Activated naive CD4-positive, alpha-beta T cell treated with anti-CD3 and anti-CD28 coated beads, Interleukin-2, amount 50 U/mL, for 24 hours (primary cell): ENCODE data around the gene PTGIS.

Experiments
- H3K27ac Mint-ChIP-seq: one replicate; pipeline ENCODE4 v1.8.0; 2021; ENCODE audit warnings: mild to moderate bottlenecking, mixed read lengths
- H3K27me3 Mint-ChIP-seq: one replicate; pipeline ENCODE4 v1.8.0; 2021; ENCODE audit warnings: mixed read lengths
- H3K36me3 Mint-ChIP-seq: one replicate; pipeline ENCODE4 v1.8.0; 2021; ENCODE audit warnings: mixed read lengths
- H3K4me1 Mint-ChIP-seq: one replicate; pipeline ENCODE4 v1.8.0; 2021; ENCODE audit warnings: mixed read lengths
- H3K4me3 Mint-ChIP-seq: one replicate; pipeline ENCODE4 v1.8.0; 2021; ENCODE audit warnings: mild to moderate bottlenecking, mixed read lengths
- H3K9me3 Mint-ChIP-seq: one replicate; pipeline ENCODE4 v1.8.0; 2021; ENCODE audit warnings: mixed read lengths

Gene PTGIS

DNA sequence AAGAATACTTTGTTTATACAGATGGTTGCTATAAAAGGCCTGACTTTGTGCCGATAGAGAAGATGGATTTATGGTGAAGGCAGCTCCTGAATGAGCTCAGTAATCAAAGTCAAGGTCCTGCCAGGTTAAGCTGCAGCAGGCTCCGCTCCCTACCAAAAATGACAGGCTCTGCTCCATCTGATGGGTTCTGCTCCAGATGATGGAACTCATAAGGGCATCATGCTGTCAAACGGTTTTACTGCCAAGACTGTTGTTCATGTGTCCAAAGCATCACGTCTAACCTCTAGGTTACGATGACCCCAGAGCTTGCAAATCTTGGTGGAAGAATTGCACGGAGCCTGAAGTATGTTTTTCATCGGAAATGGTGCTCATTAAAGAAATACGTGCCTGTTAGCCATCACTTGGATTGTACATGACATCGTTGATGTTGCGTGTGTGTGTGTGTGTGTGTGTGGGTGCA lies 19.2 kb upstream of the PTGIS start:
- peaks cover 6% of the 10 kb centered on the region for H3K4me1 Mint-ChIP-seq

DNA sequence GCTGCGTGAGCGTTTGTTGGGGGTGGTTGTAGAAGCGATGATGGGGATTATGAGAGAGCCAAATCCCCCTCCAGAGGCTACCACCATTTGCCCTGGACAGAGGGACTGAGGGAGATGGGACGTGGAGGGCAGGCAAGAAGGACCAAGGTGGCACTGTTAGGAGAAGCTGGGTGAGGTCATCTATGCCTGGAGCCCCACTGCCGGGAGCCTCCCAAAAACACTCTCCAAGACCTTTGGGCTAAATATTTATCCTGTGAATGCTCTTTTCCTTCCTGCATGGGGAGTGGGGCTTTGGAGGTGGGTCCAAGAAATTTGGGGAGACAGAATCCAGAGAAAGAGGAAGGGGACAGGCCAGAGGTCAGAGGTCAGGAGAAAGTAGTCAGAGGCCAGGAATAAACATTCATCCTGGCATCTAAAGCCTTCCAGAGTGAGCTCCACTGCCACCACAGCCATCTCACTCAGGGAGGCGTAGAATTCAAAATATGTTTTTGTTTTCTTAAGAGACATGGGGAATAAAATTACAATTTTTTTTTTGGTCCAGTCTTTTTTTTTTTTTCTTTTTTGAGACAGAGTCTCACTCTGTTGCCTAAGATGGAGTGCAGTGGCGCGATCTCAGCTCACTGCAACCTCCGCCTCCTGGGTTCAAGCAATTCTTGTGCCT lies 17.8 kb upstream of the PTGIS start:
- no peak overlapping the region for H3K4me3 Mint-ChIP-seq
- no peak overlapping the region for H3K27ac Mint-ChIP-seq
- H3K4me1 Mint-ChIP-seq: peaks cover 6% of the 10 kb centered on the region
- H3K9me3 Mint-ChIP-seq: no peaks in the 10 kb centered on the region
- H3K36me3 Mint-ChIP-seq: no peaks in the 10 kb centered on the region
- peaks cover 3% of the 10 kb centered on the region for H3K27me3 Mint-ChIP-seq

More for the DNA sequence above, 19.2 kb upstream of the PTGIS start:
- Mint-ChIP-seq H3K9me3 (no peaks in the 10 kb centered on the region), H3K4me3 (no peak overlapping the region), H3K27ac (no peak overlapping the region), H3K27me3 (peaks cover 3% of the 10 kb centered on the region), H3K36me3 (no peaks in the 10 kb centered on the region)

DNA sequence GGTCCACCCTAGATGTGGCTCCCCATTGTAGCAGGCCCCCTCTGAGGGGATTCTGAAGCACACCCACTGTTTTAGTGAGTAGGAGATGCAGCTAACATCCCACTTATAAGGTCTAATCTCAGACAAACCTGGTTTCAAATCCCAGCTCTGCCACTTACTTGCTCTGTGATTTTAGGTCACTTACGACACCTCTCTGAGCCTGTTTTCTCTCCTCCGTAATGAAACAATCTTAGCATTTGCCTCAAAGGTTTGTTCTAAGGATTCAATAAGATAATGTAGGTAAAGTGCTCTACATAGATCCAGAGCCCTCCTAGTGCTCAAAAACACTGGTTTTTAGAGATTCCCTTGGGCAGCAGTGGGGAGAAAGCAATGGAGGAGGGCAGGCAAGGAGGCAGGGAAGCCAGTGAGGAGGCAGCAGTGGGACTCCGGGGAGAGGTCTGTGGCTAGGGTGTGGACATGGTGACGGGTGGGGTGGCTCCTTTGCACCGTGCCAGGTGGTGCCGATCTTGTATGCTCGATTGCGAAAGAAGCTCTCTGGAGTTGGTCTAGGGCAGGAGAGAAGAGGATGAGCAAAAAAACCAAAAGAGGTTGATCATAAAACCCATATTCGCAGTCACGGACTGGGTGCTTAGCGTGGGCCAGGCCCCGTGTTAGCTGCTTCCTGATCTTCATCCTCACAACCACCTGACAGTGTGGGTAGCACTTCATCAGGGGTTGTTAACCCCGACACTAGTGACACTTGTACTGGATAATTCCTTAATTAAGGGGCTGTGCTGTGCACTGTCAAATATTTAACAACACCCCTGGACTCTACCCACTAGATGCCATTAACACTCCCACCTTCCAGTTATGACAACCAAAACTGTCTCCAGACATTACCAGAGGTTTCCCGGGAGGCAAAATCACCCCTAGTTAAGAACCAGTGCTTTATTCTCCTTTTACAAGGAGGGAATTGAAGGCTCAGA lies 16.8 kb upstream of the PTGIS start:
- H3K4me1 Mint-ChIP-seq: no peaks in the 10 kb centered on the region
- no peak overlapping the region for H3K4me3 Mint-ChIP-seq
- no peak overlapping the region for H3K27ac Mint-ChIP-seq
- H3K27me3 Mint-ChIP-seq: peaks cover 3% of the 10 kb centered on the region
- H3K36me3 Mint-ChIP-seq: no peaks in the 10 kb centered on the region
- H3K9me3 Mint-ChIP-seq: no peaks in the 10 kb centered on the region

DNA sequence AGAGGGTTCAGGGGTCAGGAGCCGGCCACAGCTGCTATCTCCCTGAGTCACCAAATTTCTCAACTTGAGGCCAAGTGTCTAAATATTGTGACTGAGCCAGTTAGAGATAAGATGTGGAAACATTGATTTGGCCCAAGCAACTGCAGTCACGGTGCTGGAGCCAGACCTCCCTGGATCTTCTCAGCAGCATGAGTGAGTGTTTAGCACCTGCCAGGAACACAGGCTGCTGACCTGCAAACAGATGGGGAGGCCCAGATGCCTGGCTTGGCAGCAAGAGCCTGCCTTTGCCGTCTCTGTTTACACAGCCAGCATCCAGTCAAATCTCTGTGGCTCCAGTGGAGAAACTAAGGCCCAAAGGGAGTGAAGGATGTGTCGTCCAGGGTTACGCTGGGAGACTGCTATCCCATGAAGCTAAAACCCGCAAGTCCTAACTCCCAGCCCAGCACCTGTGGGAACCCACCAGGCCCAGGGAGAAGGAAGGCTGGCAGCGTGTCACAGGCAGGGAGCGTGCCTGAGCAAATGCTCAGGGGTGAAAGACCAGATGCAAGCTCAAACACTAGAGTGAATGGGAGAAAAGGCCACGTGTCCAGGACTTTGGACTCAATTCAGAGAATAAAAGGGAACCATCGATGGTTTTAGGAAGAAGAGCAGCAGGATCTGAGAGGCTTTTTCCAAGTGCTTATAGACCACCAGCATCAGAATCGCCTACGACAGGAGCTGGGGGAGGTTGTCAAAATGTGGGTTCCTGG lies 15.9 kb upstream of the PTGIS start:
- Mint-ChIP-seq H3K27me3 (peaks cover 3% of the 10 kb centered on the region), H3K36me3 (no peaks in the 10 kb centered on the region), H3K9me3 (no peaks in the 10 kb centered on the region)

DNA sequence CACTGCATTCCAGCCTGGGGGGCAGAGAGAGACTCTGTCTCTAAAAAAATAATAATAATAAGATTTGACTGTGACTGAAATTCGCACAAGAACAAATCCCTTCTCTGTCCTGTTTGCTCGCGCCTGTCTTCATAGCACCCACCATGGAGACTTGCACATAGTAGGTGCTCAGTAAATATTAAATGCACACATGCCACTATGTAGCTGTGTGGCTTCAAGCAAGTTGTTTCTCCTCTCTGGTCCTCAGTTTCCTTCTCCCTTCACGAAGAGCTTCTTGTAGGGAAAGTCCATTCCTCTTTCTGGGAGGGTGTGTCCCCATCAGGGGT lies 15.4 kb upstream of the PTGIS start:
- Mint-ChIP-seq H3K4me3 (no peak overlapping the region), H3K27ac (no peak overlapping the region), H3K9me3 (no peaks in the 10 kb centered on the region), H3K4me1 (no peaks in the 10 kb centered on the region), H3K36me3 (no peaks in the 10 kb centered on the region), H3K27me3 (peaks cover 3% of the 10 kb centered on the region)

More for the DNA sequence above, 15.9 kb upstream of the PTGIS start:
- Mint-ChIP-seq H3K4me1 (no peaks in the 10 kb centered on the region), H3K4me3 (no peak overlapping the region), H3K27ac (no peak overlapping the region)

DNA sequence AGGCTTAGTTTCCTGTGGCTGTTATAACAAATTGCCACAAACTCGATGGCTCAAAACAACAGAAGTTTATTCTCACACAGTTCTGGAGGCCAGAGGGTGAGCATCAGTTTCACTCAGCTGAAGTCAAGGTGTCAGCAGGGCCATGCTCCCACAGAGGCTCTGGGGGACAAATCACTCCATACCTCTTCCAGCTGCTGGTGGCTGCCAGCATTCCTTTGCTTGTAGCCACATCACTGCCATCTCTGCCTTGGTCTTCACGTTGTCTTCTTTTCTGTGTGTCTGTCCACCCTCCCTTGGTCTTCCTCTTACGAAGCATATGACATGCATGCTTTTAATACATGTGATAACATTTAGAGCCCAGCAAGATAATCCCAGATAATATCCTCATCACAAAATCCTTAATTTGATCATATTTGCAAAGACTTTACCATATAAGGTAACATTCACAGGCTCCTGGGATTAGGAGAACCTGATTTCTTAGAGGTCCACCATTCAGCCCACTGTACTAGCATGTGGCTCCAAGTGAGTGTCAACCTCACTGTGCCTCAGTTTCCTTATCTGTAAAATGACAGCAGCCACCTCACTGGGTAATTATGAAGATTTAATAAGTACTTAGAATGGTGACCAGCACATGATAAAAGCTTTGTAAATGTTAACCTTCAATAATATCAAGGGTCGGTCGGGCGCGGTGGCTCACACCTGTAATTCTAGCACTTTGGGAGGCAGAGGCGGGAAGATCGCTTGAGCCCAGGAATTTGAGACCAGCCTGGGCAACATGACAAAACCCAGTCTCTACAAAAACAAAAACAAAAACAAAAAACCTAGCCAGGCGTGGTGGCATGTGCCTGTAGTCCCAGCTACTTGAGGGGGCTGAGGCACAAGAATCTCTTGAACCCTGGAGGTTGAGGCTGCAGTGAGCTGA lies 14.7 kb upstream of the PTGIS start:
- no peak overlapping the region for H3K27ac Mint-ChIP-seq

DNA sequence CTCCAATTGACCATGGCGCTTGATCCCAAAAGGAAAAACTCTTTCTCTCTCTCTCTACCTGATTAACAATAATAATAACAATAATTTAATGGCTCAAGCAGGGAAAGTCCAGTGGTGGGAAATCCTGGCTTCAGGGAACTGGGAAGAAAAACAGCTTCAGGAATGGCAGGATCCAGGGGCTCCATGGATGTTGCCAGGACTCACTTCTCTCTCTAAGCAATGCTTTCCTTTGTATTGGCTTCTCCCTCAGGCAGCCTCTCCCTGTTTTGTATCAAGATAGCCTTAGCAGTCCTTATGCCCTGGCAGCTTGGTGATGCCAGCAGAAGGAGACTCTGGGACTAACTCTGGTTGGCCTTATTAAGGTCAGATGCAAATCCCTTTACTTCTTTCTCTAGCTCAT lies 13.5 kb upstream of the PTGIS start:
- peaks cover 6% of the 10 kb centered on the region for H3K27me3 Mint-ChIP-seq
- H3K4me1 Mint-ChIP-seq: no peaks in the 10 kb centered on the region
- H3K36me3 Mint-ChIP-seq: no peaks in the 10 kb centered on the region
- no peaks in the 10 kb centered on the region for H3K9me3 Mint-ChIP-seq
- H3K4me3 Mint-ChIP-seq: no peak overlapping the region
- H3K27ac Mint-ChIP-seq: no peak overlapping the region

More for the DNA sequence above, 14.7 kb upstream of the PTGIS start:
- H3K36me3 Mint-ChIP-seq: no peaks in the 10 kb centered on the region
- H3K27me3 Mint-ChIP-seq: peaks cover 5% of the 10 kb centered on the region
- no peak overlapping the region for H3K4me3 Mint-ChIP-seq
- no peaks in the 10 kb centered on the region for H3K4me1 Mint-ChIP-seq
- no peaks in the 10 kb centered on the region for H3K9me3 Mint-ChIP-seq

DNA sequence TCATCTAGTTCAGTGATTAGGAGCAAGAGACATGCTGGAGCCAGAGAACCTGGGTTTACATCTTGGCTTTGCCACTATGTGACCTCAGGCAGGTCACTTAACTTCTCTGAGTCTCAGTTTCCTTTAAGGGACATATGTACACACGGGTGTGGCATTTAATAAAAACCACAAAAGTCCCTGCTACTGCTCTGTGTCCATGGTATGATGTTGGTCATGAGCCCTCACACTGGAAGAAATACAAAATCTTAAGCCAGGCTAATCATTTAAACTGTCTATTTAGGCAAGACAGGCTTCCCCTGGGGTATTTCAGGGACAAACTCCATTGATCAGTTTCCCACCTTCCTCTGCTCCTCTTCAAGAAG lies 12.9 kb upstream of the PTGIS start:
- peaks cover 6% of the 10 kb centered on the region for H3K27me3 Mint-ChIP-seq
- no peak overlapping the region for H3K4me3 Mint-ChIP-seq
- H3K4me1 Mint-ChIP-seq: no peaks in the 10 kb centered on the region
- H3K27ac Mint-ChIP-seq: no peak overlapping the region
- H3K36me3 Mint-ChIP-seq: no peaks in the 10 kb centered on the region
- no peaks in the 10 kb centered on the region for H3K9me3 Mint-ChIP-seq

DNA sequence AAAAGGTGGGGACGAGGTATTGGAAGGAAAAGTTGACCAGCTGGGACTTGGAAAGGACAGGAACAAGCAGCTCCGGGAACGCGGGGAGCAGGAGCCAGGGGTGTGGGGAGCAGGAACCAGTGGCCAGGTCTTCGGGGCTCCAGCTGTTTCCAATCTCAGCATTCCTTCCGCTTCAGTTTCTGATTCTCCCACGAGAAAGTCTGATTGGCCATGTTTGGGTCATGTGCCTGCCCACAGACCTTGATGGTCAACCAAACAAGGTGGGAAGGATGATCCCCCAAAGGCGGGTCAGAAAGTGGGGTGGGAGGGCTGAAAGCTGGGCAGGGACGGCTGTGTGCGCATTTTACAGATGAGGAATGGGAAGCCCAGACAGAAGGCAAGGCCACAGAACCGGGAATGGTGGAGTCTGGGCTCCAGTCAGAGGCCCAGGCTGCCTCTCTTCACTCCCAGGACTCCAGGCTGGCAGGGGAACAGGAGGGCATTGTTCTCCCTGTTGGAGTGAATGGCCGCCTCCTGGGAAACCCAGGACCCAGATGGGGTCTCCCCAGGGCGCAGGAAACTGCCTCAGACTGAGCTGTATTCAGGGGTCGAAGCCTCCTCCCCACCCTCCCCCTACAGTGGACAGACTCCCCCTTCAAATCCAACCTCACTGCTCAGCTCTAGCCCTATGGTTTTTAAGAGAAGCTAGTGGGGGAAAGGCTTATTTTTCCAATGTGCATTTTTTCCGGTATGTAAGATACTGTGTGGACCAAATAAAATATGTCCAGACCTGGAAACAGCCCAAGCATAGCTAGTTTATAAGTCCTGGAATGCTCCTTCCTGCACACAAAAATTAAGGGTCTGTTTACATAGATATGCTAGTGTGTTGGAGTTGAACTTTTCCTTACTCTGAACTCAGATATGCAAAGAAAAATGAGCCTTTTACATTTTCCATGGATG lies 12.2 kb upstream of the PTGIS start:
- H3K4me1 Mint-ChIP-seq: no peaks in the 10 kb centered on the region
- no peak overlapping the region for H3K27ac Mint-ChIP-seq
- H3K4me3 Mint-ChIP-seq: no peak overlapping the region
- peaks cover 6% of the 10 kb centered on the region for H3K27me3 Mint-ChIP-seq
- no peaks in the 10 kb centered on the region for H3K9me3 Mint-ChIP-seq
- H3K36me3 Mint-ChIP-seq: no peaks in the 10 kb centered on the region

DNA sequence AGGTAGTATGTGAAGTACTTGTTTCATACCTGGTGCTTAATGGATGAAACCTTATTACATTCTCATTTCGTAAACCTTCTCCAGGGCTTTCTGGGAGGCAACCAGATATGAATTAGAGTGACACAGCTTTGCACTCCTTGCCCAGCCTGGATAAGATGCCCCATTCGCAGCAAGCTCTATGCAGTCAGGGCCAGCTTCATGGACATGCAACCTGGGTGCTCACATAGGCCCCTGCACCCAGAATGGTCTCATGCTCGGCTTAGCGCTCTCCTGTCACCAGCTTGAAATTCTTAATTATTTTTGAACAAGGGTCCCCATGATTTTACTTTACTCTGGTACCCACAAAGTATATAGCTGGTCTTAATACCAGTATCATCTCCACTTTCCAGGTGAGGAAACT lies 11.3 kb upstream of the PTGIS start:
- no peaks in the 10 kb centered on the region for H3K4me1 Mint-ChIP-seq
- no peak overlapping the region for H3K27ac Mint-ChIP-seq
- H3K36me3 Mint-ChIP-seq: no peaks in the 10 kb centered on the region
- no peak overlapping the region for H3K4me3 Mint-ChIP-seq
- no peaks in the 10 kb centered on the region for H3K9me3 Mint-ChIP-seq
- H3K27me3 Mint-ChIP-seq: peaks cover 2% of the 10 kb centered on the region

DNA sequence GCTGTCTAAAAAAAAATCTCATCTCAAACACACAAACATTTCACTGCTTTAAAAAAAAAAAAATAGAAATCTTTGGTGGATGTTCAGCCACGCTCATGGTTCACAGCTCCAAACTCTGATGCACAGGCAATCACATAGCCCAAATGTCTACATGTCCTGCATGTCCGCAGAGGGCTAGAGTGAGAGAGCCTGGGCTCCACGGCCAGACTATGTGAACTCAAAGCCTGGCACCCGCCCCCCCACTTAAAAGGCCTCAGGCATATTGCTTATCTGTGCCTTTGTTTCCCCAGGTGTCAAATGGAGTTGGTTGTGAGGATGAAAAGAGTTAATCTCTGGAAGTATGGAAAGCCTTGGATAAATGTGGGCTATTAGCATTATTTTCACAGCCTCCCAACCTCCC lies 10.5 kb upstream of the PTGIS start:
- Mint-ChIP-seq H3K9me3 (no peaks in the 10 kb centered on the region), H3K36me3 (no peaks in the 10 kb centered on the region), H3K4me1 (no peaks in the 10 kb centered on the region), H3K27me3 (peaks cover 2% of the 10 kb centered on the region), H3K27ac (no peak overlapping the region), H3K4me3 (no peak overlapping the region)

DNA sequence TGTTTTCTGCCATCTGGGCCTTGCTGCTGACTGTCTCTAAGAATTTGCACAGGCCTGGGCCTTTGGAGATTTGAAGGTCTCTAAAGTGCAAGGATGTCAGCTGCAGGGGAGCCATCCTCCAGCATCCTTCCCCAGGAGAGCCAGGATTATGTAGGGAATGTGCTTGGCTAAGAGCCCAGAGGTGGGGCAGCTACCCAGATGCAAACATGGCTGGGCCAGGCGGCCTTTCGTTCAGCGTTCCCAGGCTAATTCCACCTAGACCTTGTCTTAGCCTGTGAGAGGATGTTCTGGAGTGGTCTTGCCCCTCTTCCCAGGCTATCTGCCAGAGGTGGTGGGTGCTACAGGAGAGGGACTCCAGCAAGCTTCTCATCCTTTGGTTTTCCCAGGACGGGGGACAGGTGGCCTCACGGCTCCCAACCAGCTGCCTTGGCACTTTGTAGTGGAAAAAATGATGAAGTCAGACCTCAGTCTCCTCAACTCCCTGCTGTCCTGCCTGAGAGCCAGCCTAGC lies 7.7 kb upstream of the PTGIS start:
- peaks cover 9% of the 10 kb centered on the region for H3K4me1 Mint-ChIP-seq
- H3K4me3 Mint-ChIP-seq: no peak overlapping the region
- no peaks in the 10 kb centered on the region for H3K9me3 Mint-ChIP-seq
- no peak overlapping the region for H3K27ac Mint-ChIP-seq
- no peaks in the 10 kb centered on the region for H3K36me3 Mint-ChIP-seq
- H3K27me3 Mint-ChIP-seq: peaks cover 9% of the 10 kb centered on the region

DNA sequence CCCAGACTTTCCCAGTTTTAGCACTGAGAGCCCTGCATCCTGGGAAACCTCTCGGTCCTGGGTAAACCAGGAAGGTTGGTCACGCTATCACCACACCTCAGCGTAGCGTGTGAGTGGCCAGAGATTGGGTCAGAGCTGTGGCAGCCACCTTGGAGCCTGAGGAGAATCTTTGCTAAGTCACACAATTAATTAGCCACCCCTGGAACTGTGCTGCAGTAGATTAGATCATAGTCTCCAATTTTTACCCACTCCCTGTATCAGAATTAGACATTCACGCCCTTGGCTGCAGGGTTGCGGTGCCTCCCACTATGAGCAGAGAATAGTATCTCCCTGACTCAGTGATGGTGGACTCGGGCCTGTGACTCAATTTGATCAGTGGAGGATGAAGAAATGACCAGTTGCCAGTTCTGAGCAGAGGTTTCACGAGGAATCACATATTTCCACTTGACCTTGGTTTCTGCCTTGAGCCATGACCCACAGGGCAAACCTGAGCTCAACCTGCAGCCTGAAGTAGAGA lies 6.0 kb upstream of the PTGIS start:
- Mint-ChIP-seq H3K27ac (no peak overlapping the region), H3K36me3 (no peaks in the 10 kb centered on the region), H3K27me3 (peaks cover 21% of the 10 kb centered on the region), H3K4me3 (no peak overlapping the region), H3K9me3 (no peaks in the 10 kb centered on the region), H3K4me1 (peaks cover 9% of the 10 kb centered on the region)

DNA sequence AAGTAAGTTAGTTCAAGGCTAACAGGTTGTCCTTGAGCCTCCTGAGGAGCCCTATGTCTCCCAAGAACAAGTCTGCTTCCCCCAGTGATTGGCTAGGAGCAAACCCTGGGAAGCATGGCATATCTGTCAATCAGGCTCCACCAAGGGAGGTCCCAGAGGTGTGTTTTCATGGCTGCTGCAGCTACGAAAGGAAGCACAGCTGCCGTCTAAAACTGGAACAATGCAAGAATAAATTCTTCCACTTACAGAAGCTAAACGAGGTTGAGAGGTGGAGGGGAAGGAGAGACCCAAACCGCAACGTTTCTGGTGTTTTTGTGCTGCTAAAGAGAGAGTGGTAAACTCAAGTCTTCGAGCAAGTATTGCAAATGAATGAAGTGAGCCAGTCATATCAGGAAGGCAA lies 4.9 kb upstream of the PTGIS start:
- Mint-ChIP-seq H3K4me1 (peaks cover 9% of the 10 kb centered on the region), H3K27me3 (peaks cover 24% of the 10 kb centered on the region), H3K9me3 (no peaks in the 10 kb centered on the region), H3K36me3 (no peaks in the 10 kb centered on the region), H3K27ac (no peak overlapping the region), H3K4me3 (no peak overlapping the region)
